NK-92 (cell line): Measurements from ENCODE around the gene WDSUB1.

Experiments used
- DNase-seq: peaks from one replicate; lab custom pipeline; 2025; ENCODE audit not compliant: unreplicated experiment; lab: John Stamatoyannopoulos, UW

Gene WDSUB1

GRCh38 chr2:159225025-159226016, 61.2 kb downstream of the WDSUB1 start:
- DNase-seq = no peak

GRCh38 chr2:159224061-159224813, 62.3 kb downstream of the WDSUB1 start:
- no peak for DNase-seq

GRCh38 chr2:159219394-159219998, 67.0 kb downstream of the WDSUB1 start:
- no peak for DNase-seq

- DNase-seq = no peak
Measured at GRCh38 chr2:159218389-159218788, 68.1 kb downstream of the WDSUB1 start.

- no peak for DNase-seq
Measured at GRCh38 chr2:159217676-159218075, 68.8 kb downstream of the WDSUB1 start.

GRCh38 chr2:159215116-159215515, 71.4 kb downstream of the WDSUB1 start:
- DNase-seq = no peak

- no peak for DNase-seq
Measured at GRCh38 chr2:159214325-159214865, 72.1 kb downstream of the WDSUB1 start.

- no peak for DNase-seq
Measured at GRCh38 chr2:159213296-159213695, 73.2 kb downstream of the WDSUB1 start.

- no peak for DNase-seq
Measured at GRCh38 chr2:159211447-159212396, 74.8 kb downstream of the WDSUB1 start.

GRCh38 chr2:159209341-159210306, 76.9 kb downstream of the WDSUB1 start:
- DNase-seq = no peak

GRCh38 chr2:159208438-159208837, 78.1 kb downstream of the WDSUB1 start:
- no peak for DNase-seq

- DNase-seq = no peak
Measured at GRCh38 chr2:159206736-159207380, 79.6 kb downstream of the WDSUB1 start.

GRCh38 chr2:159204381-159205144, 81.9 kb downstream of the WDSUB1 start:
- no peak for DNase-seq

- no peak for DNase-seq
Measured at GRCh38 chr2:159202568-159203071, 83.9 kb downstream of the WDSUB1 start.

- DNase-seq = no peak
Measured at GRCh38 chr2:159201360-159202063, 85.0 kb downstream of the WDSUB1 start.

- DNase-seq = no peak
Measured at GRCh38 chr2:159200498-159200897, 86.0 kb downstream of the WDSUB1 start.
